Measurements from ENCODE around the gene PRR18. TPM values are rescaled to one million over a fixed set of nuclear protein-coding genes. Genes with fewer than 3 reads are reported as not detected.
A peak's percentile ranks its signal among the peaks of the same experiment; 100 is the strongest.

The PRR18 gene
- polyA plus RNA-seq, 1 donor from 2014 or later, result not detected

DNA sequence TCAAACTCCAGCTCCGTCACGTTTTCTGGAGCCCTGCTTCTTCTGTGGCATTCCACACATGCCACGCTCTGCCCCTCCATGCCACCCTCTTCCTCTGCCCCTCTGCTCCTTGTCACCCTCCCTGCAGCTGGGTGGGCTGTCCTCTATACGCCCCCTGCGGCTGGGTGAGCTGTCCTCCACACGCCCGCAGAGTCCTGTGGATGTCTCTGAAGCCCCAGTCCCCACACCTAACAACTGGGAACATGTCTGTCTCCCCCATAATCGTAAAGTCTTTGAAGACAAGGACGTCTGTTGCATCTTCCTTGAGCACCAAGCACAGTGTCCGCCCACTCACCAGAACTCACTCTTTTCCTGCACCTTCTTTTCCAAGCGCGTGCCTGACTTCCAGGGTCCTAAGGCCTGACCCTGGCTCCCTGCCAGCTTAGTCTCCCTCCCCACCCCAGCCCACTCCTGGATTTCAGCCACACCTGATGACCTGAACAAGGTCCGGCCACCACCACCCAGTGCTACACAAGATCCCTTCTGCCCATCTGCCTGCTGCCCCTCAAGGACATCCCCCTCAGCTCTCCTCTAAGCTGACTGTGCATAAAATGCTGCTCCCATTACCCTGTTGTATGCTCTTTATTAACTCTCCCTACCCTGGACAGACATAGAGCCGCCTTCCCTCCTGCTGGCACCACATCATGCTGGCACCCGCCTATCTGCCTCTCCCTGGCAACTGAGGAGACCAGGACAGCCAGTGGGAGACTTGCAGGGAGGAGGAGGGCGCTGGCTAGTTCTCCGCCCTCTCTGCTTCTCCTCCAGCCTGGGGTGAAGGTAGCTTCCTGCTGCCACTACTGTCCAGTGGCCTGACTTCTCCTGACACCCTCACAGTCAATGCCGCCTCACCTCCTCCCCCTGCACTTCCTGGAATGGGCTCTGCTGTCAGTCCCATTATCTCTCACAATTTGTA lies 10.7 kb upstream of the PRR18 start:
- no peaks in the 10 kb centered on the region for H3K9me3 Mint-ChIP-seq
- H3K27ac Mint-ChIP-seq, result peak overlapping the region in 2 of 3 donors; percentile 26 to 71
- peaks cover 12% of the 10 kb centered on the region for H3K36me3 Mint-ChIP-seq
- no peak overlapping the region for H3K4me3 Mint-ChIP-seq
- no peaks in the 10 kb centered on the region for H3K27me3 Mint-ChIP-seq
- H3K4me1 Mint-ChIP-seq, result no peaks in the 10 kb centered on the region

DNA sequence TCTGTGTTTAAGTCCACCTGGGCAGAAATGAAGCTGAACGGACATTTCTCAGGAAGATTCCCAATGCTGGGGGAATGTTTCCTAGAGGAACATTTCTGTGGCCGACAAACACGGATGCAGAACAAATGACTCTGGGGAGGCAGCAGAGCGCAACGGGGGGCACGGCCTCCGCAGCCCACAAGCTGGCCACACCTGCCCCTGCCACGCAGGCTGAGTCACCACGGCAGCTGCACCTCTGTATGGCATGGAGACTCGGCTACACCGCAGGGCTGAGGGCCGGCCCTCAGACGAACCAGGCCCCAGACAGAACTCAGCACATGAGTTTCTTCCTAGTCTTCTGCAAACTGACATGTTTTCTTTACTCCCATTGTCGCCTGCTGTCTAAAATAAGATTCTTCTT lies 10.0 kb upstream of the PRR18 start:
- Mint-ChIP-seq H3K4me3 (peak overlapping the region in 1 of 4 donors; percentile 17), H3K4me1 (no peaks in the 10 kb centered on the region), H3K36me3 (peaks cover 11% of the 10 kb centered on the region), H3K27ac (no peak overlapping the region), H3K9me3 (no peaks in the 10 kb centered on the region), H3K27me3 (no peaks in the 10 kb centered on the region)

DNA sequence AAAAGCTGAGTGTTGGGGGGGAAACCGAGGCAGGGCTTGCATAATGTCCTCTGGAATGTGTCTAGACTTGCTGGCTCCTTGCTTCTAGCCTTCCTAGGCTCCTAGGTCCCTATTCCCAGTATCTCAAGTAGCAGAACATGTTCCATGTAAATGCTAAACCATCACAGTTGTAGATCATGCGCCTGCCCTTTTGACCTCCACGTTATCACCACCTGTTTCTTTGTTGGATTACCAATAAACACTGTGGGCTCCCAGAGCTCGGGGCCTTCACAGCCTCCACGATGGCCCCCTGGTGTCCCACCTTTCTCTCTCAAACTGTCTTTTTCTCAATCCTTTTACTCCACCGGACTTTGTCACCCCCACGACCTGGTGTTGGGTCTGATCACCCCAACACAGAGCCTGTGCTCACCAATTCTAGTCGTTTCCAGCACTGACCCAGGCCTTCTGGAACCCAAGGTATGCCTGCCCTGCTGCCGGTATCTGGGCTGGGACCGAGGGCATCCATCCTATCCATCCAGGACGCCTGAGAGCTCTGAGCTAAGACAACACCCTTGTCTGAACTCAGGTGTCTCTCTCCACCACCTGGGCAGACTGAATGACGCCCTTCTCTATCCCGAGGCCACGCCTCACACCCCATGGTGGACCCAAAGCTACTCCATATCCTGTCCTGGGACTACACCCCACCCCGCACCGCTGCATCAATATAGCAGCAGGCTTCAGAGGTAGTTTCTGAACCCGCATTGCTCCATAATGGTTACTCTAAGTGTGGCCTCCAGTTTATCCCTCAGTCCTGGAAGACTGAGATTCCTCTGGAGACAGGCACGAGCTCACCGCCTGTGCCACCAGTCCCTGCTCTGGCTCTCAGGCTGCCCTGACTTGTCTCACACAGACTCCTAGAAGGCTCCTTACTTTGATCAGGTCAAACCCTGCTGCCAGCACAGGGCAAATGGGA lies 9.3 kb upstream of the PRR18 start:
- Mint-ChIP-seq H3K27ac (peak overlapping the region in 1 of 3 donors; percentile 50), H3K9me3 (no peaks in the 10 kb centered on the region), H3K27me3 (no peaks in the 10 kb centered on the region), H3K4me1 (peaks cover 0 to 2% (median 0%) of the 10 kb centered on the region in 3 donors), H3K36me3 (peaks cover 10% of the 10 kb centered on the region), H3K4me3 (no peak overlapping the region)

DNA sequence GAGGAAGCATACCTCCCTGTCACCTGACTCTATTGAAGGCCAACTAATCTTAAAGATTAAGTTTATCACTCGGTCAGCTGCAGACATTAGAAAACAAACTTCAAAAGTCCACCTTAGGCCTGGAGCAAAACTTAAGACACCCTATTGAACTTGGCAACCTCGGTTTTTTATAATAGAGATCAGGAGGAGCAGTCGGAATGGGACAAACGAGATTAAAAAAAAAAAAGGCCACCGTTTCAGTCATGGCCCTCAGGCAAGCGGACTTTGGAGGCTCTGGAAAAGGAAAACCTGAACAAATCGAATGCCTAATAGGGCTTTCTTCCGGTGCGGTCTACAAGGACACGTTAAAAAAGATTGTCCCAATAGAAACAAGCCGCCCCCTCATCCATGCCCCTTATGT lies 7.2 kb upstream of the PRR18 start:
- H3K4me3 Mint-ChIP-seq, result no peak overlapping the region
- H3K4me1 Mint-ChIP-seq, result peaks cover 0 to 2% (median 0%) of the 10 kb centered on the region in 3 donors
- peaks cover 3% of the 10 kb centered on the region for H3K27me3 Mint-ChIP-seq
- peaks cover 10% of the 10 kb centered on the region for H3K36me3 Mint-ChIP-seq
- no peak overlapping the region for H3K27ac Mint-ChIP-seq
- no peaks in the 10 kb centered on the region for H3K9me3 Mint-ChIP-seq

DNA sequence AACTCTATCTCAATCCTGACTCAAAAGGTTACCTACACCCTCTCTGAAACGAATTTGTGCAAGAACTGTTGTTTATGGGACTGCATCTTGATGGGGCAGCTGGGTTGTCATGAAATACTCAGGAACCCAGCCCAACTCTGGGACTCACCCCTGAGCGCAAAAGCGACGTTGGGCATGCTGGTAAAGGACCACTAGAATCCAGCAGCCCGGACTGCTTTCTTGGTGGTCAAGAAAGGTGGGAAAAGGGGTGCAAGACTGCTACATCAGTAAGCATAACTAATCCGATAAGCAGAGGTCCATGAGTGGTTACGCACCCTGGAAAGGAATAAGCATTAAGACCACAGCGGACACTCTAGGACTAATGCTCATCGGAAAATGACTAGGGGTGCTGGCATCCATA lies 6.3 kb upstream of the PRR18 start:
- H3K9me3 Mint-ChIP-seq, result no peaks in the 10 kb centered on the region
- H3K36me3 Mint-ChIP-seq, result peaks cover 9% of the 10 kb centered on the region
- H3K27ac Mint-ChIP-seq, result no peak overlapping the region
- no peak overlapping the region for H3K4me3 Mint-ChIP-seq
- H3K27me3 Mint-ChIP-seq, result peaks cover 7% of the 10 kb centered on the region
- peaks cover 0 to 2% (median 0%) of the 10 kb centered on the region in 3 donors for H3K4me1 Mint-ChIP-seq

DNA sequence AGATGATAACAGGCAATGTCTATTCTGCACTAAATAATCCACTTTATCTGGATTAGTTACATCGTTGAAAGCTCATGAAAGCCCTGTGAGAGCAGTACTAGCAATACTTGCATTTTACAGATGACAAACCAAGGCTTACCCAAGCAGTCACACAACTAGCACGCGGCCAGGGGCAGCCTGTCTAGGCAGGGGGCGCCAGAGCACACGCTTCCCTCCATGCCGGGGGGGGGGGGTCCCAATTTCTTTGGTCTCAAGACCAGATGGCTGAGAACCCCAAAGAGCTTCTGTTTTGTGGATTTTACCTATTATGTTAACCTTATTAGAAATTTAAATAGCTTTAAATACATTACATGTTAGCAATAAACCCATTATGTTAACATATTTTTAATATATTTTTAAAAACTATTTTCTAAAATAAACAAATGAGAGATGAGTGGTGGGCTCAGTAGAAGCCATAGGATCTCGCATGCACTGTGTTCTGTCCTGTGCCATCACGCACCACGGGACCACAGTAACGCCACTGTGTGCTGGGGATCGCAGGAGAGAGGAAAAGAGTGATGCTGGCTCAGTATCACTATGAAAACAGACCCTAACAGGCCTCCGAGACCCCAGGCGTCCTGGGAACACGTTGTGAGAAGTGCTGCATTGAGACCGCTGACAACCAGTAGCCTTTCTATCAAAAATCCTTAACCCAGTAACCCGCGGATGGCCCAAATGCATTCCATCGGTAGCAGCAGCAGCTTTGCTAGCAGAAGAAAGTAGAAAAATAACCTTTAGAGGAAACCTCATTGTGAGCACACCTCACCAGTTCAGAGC lies 5.3 kb upstream of the PRR18 start:
- H3K4me1 Mint-ChIP-seq, result peaks cover 0 to 5% (median 4%) of the 10 kb centered on the region in 3 donors
- no peaks in the 10 kb centered on the region for H3K9me3 Mint-ChIP-seq
- H3K36me3 Mint-ChIP-seq, result peaks cover 4% of the 10 kb centered on the region
- no peak overlapping the region for H3K4me3 Mint-ChIP-seq
- H3K27me3 Mint-ChIP-seq, result peaks cover 16% of the 10 kb centered on the region
- H3K27ac Mint-ChIP-seq, result no peak overlapping the region

DNA sequence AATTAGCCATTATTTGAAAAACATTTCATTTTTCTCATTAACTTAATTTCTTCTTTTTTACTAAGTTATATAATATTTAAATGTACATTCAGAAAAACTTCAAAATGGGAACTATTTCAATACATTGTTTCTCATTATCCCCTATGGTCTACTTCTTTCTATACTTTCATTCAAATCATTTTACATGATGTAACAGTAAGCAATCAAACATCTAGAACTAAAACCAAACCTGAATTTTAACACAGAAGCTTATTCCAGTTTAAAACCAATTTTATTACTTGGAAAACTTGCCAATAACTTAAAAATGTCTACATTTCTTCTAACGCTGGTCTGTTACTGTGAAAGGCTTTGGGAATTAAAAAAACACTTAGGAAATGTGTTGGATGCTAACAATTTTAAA lies 4.6 kb upstream of the PRR18 start:
- H3K36me3 Mint-ChIP-seq, result peaks cover 4% of the 10 kb centered on the region
- H3K9me3 Mint-ChIP-seq, result no peaks in the 10 kb centered on the region
- H3K4me3 Mint-ChIP-seq, result no peak overlapping the region
- H3K27me3 Mint-ChIP-seq, result peaks cover 17% of the 10 kb centered on the region
- no peak overlapping the region for H3K27ac Mint-ChIP-seq
- H3K4me1 Mint-ChIP-seq, result peaks cover 0 to 5% (median 5%) of the 10 kb centered on the region in 3 donors

DNA sequence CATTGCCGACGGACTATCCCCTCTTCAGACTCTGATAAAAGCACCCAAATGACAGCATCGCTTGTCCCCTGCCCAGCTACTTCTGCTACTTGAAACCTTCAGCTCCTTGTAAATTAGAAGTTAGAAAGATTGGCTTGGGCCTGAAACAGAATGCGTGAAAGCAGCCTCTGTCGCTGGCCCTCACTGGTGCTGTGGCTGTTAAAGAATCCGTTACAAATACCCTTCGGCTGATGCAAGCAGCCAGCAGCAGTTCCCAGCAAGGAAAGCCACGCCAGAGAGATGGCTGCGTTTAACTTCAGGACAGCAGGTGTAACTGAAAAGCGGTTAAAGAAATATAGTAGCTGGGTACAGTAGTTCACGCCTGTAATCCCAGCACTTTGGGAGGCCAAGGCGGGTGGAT lies 2.4 kb upstream of the PRR18 start:
- Mint-ChIP-seq H3K9me3 (no peaks in the 10 kb centered on the region), H3K27ac (no peak overlapping the region), H3K4me3 (no peak overlapping the region), H3K36me3 (no peaks in the 10 kb centered on the region), H3K4me1 (peaks cover 4 to 5% (median 5%) of the 10 kb centered on the region in 3 donors), H3K27me3 (peaks cover 22% of the 10 kb centered on the region)

DNA sequence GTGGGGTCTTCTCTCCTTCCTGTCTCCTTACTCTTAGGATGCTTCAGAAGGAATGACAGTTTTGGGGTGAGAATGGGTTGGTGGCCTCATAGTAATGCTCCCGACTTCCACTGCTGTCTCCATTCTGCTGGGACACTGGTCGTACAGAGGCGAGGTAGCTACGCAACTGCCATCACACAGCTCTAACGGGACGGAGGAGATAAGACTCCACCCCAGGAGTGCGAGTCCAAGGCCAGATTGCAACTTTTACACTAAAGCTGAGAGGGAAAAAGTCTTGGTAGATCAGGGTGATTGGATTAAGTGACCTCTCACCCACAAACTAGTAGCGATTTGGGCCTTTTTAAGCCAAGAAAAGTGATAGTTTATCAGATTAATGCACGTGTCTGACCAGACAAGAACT lies 1.8 kb upstream of the PRR18 start:
- no peak overlapping the region for H3K27ac Mint-ChIP-seq
- no peaks in the 10 kb centered on the region for H3K36me3 Mint-ChIP-seq
- H3K4me3 Mint-ChIP-seq, result peak overlapping the region in 1 of 4 donors; percentile 32
- peaks cover 22% of the 10 kb centered on the region for H3K27me3 Mint-ChIP-seq
- H3K9me3 Mint-ChIP-seq, result no peaks in the 10 kb centered on the region
- peaks cover 4 to 5% (median 5%) of the 10 kb centered on the region in 3 donors for H3K4me1 Mint-ChIP-seq

DNA sequence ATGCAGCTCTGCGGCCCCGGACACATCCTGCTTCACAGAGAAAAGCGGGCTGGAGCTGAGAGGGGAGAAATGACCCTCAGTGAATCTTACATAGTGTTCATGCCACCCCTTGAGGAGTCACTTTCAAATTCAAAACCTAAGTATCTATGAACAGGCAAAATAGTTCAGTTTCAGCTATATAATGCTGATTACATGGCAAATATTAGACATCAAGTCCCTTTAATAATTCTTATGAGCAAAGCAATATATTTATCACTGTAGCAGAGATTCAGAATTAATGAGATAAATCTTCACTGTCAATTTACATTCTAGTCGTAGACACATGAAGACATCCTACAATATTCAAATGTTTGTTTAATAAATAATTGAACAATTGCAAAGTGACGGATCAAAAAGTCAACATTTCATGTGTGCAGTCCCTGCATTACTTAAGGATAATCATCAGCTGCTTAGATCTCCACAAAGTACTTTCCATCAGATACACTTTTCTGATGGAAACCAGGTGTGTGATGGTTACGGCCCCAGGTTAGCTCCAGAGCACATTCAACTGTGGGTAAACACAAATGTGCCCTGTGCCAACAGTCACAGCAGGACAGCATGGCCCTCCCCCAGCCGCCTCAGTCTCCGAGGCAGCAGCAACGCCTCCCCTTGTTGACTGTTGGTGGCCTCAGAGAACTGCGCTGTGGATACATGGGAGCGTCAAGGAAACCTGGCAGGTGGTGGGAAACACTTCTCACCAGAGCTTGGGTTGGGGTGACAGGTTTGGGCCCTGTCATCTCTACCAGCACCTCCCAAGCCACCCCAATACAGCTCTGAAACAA lies 787 bp upstream of the PRR18 start:
- Mint-ChIP-seq H3K9me3 (no peaks in the 10 kb centered on the region), H3K36me3 (no peaks in the 10 kb centered on the region), H3K4me1 (peaks cover 4 to 5% (median 5%) of the 10 kb centered on the region in 3 donors), H3K4me3 (peak overlapping the region; percentile 53 to 87 (median 78)), H3K27ac (no peak overlapping the region), H3K27me3 (peaks cover 27% of the 10 kb centered on the region)

DNA sequence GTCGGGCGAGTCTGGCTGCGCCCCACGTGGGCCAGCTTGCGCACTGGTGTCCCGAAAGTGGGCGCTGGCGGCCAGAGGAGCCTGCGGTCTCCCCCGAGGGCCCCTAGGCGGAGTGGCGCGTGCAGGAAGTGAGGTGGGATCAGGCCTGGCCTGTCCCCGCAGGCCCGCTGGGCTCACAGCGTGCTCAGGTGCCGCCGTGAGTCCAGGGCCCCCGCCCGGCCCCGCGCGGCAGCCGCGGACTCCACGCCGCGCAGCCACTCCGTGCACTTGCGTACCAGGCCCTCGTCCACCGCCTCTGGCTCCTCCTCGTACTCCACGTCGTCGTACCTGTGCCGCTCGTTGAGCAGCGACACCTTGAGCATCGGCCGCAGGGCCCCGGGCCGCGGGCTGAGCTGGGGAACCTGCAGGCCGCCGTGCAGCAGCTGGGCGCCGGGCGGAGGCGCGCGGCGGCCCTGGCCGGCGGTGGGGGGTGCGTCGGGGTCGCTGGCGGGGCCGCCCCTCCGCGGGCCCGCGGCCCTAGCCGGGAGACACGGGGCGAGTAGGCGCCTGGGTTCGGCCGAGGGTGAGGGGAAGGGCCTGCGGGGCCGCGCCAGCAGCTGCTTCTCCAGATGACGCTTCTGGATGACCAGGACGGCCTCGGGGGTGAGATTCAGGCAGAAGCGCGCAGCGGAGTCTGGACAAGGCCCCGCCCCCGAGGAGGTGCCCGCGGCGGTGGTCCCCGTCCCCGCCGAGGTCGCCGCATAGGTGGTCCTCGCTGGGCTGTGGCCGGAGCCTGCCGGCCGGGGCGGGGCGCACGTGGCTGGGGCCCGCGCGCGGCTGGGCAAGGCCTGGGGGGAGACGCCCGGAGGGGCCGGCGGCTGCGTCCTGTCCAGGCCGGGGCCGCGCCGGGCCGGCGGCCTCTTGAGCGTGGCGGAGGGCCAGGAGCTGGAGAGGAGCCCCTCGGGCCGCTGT lies 835 bp downstream of the PRR18 start:
- Mint-ChIP-seq H3K36me3 (no peaks in the 10 kb centered on the region), H3K4me3 (peak overlapping the region in 1 of 4 donors; percentile 77), H3K9me3 (no peaks in the 10 kb centered on the region), H3K27ac (no peak overlapping the region), H3K4me1 (peaks cover 3 to 5% (median 4%) of the 10 kb centered on the region in 3 donors), H3K27me3 (peaks cover 29% of the 10 kb centered on the region)

DNA sequence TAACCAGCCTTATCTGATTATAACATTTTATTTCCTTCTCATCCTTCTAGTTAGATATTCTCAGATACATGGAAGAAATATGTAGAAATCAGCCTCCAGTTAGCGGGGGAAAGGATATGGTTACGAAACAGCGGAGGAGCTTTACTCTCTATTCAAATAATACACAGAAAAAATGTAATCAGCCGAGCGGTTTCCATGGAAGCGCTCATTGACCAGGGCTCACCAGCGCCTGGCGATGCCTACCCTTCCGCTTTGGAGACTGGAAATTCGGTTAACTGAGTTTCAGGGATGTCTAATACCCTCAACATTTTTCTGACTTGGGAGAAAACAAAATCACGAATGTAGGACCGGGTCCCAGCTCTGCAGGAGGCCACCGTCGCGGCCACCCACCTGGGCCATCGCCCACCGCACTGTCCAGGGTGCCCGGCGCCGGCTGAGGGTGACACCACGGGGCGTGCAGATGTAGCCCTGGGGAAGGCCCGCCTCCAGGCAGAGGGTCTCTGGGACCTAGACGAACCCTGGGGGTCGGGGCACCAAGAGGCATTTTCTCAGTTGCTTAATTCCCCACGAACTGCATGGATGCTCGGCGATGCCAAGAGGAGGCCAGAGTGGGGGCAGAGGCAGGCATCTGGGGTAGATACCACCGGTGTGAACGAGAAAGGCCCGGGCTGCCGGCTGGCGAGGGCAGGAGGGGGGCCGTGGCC lies 1.7 kb downstream of the PRR18 start:
- H3K36me3 Mint-ChIP-seq, result no peaks in the 10 kb centered on the region
- peak overlapping the region; percentile 8 to 77 (median 40) for H3K4me3 Mint-ChIP-seq
- peaks cover 3 to 5% (median 4%) of the 10 kb centered on the region in 3 donors for H3K4me1 Mint-ChIP-seq
- H3K27me3 Mint-ChIP-seq, result peaks cover 29% of the 10 kb centered on the region
- no peaks in the 10 kb centered on the region for H3K9me3 Mint-ChIP-seq
- H3K27ac Mint-ChIP-seq, result no peak overlapping the region

All from IgD-negative memory B cell (primary cell).